Neural crest cell (in vitro differentiated cells): ENCODE data around the gene EDRF1. TPM values are rescaled to one million over a fixed set of nuclear protein-coding genes. Genes with fewer than 3 reads are reported as not detected.

Experiments
- DNase-seq: peaks from one replicate; pipeline ENCODE4 v3.0.0; 2021; ENCODE audit warnings: low read depth, mixed read lengths, low spot score
- H3K27ac Mint-ChIP-seq: one replicate; pipeline ENCODE4 v1.8.0; 2021; ENCODE audit warnings: mild to moderate bottlenecking, mixed read lengths; ENCODE audit not compliant: unreplicated experiment
- H3K27me3 Mint-ChIP-seq: 2 replicates; pipeline ENCODE4 v1.8.0; 2021; ENCODE audit warnings: low read depth, mild to moderate bottlenecking, mixed read lengths
- H3K36me3 Mint-ChIP-seq: 2 replicates; pipeline ENCODE4 v1.8.0; 2021; ENCODE audit warnings: low read depth, mild to moderate bottlenecking, mixed read lengths
- H3K4me1 Mint-ChIP-seq: 2 replicates; pipeline ENCODE4 v1.8.0; 2021; ENCODE audit warnings: mixed read lengths
- H3K4me3 Mint-ChIP-seq: one replicate; pipeline ENCODE4 v1.8.0; 2021; ENCODE audit warnings: mild to moderate bottlenecking, mixed read lengths
- H3K9me3 Mint-ChIP-seq: 2 replicates; pipeline ENCODE4 v1.8.0; 2021; ENCODE audit warnings: mixed read lengths
- total RNA-seq: library from RNA; stranded (reverse); gene quantifications from 2 replicates; pipeline ENCODE4 v1.2.1, GENCODE V29; 2021
- TF ChIP-seq, protein P1 (sequence below): fragments of 200-600 bp; sonication (generic); conservative IDR thresholded peaks from 2 replicates; pipeline ENCODE4 v1.5.0; 2021; ENCODE audit warnings: antibody characterized with exemption, mild to moderate bottlenecking

EDRF1 gene
- total RNA-seq, 1 donor from 2014 or later = 42.7 TPM

- DNase-seq = no peak
- Mint-ChIP-seq H3K36me3 (peaks cover 13% of the 10 kb centered on the region), H3K4me1 (peaks cover under 1% of the 10 kb centered on the region), H3K27me3 (no peaks in the 10 kb centered on the region), H3K27ac (peak overlapping the region; percentile 20), H3K9me3 (no peaks in the 10 kb centered on the region), H3K4me3 (no peak overlapping the region)
- TF ChIP-seq, protein P1, sequence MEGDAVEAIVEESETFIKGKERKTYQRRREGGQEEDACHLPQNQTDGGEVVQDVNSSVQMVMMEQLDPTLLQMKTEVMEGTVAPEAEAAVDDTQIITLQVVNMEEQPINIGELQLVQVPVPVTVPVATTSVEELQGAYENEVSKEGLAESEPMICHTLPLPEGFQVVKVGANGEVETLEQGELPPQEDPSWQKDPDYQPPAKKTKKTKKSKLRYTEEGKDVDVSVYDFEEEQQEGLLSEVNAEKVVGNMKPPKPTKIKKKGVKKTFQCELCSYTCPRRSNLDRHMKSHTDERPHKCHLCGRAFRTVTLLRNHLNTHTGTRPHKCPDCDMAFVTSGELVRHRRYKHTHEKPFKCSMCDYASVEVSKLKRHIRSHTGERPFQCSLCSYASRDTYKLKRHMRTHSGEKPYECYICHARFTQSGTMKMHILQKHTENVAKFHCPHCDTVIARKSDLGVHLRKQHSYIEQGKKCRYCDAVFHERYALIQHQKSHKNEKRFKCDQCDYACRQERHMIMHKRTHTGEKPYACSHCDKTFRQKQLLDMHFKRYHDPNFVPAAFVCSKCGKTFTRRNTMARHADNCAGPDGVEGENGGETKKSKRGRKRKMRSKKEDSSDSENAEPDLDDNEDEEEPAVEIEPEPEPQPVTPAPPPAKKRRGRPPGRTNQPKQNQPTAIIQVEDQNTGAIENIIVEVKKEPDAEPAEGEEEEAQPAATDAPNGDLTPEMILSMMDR = no peak
These were observed 48.8 kb downstream of the EDRF1 start for GRCh38 chr10:125768219-125768855.

- Mint-ChIP-seq H3K4me3 (no peak overlapping the region), H3K27ac (no peak overlapping the region), H3K4me1 (no peaks in the 10 kb centered on the region), H3K9me3 (no peaks in the 10 kb centered on the region), H3K27me3 (no peaks in the 10 kb centered on the region), H3K36me3 (peaks cover 12% of the 10 kb centered on the region)
- DNase-seq = no peak
- TF ChIP-seq, protein P1 = no peak
These were observed 49.7 kb downstream of the EDRF1 start for GRCh38 chr10:125769175-125769574.

DNA sequence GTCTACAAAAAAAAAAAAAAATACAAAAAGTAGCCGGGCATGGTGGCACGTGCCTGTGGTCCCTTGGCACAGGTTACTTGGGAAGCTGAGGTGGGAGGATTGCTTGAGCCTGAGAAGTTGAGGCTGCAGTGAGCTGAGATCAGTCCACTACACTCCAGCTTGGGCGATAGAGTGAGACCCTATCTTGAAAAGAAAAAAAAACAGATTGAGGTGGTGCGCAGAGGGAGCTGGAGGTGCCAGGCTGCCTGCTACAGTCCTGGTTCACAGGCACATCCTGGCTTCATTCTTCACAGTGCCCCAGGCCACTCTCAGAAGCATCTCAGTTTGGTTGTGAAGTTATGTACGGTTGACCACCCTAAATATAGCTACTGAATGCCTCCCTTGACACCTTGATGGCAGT lies 51.3 kb downstream of the EDRF1 start:
- peaks cover 3% of the 10 kb centered on the region for H3K36me3 Mint-ChIP-seq
- TF ChIP-seq, protein P1 = no peak
- H3K27ac Mint-ChIP-seq = no peak overlapping the region
- H3K9me3 Mint-ChIP-seq = no peaks in the 10 kb centered on the region
- H3K4me3 Mint-ChIP-seq = no peak overlapping the region
- no peaks in the 10 kb centered on the region for H3K27me3 Mint-ChIP-seq
- H3K4me1 Mint-ChIP-seq = no peaks in the 10 kb centered on the region
- DNase-seq = no peak

DNA sequence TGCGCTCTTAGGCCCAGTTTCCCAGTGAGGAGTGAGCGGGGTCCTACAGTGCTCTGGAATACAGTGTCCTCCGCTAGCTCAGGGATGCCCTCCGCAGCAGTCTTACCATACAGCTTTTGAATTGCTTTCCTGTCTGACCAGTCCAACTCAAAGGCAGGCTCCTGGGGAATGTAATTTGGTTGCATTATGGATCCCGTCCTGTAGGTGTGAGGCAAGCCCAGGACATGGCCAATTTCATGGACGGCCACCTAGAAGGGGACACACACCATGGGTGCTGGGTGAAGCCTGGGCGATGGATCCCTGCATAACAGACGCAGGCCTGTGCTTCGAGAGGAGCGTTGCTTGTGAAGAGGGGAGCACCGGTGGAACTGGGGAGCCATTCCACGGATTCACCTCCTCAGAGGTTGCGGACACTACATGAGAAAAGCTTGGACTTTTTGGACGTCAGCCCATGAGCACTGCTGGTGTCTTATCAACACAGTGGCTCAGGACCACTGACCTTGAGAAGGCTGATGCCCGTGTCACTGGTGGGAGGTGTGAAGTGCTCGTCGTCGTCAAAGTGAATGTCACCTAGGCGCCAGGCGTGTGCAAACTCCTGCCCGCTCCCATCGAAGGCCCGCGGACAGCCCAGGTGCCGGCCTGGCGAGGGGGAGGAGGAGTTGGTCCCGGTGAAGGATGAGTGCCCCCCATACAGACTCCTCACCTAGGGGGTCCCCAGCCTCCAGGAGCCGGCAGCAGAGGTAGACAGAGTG lies 52.8 kb downstream of the EDRF1 start:
- no peak for DNase-seq
- peak overlapping the region; percentile 19 for H3K27ac Mint-ChIP-seq
- no peaks in the 10 kb centered on the region for H3K9me3 Mint-ChIP-seq
- no peaks in the 10 kb centered on the region for H3K4me1 Mint-ChIP-seq
- TF ChIP-seq, protein P1 = no peak
- H3K27me3 Mint-ChIP-seq = no peaks in the 10 kb centered on the region
- H3K36me3 Mint-ChIP-seq = peaks cover 3% of the 10 kb centered on the region
- no peak overlapping the region for H3K4me3 Mint-ChIP-seq

GRCh38 chr10:125772864-125773180 lies 53.3 kb downstream of the EDRF1 start:
- Mint-ChIP-seq H3K27me3 (no peaks in the 10 kb centered on the region), H3K9me3 (no peaks in the 10 kb centered on the region), H3K36me3 (peaks cover 2% of the 10 kb centered on the region), H3K27ac (no peak overlapping the region), H3K4me3 (no peak overlapping the region), H3K4me1 (no peaks in the 10 kb centered on the region)
- TF ChIP-seq, protein P1 = no peak
- DNase-seq = no peak
